Fibroblast of skin of abdomen (primary cell): ENCODE results near the gene BAD.
"Not testable (repeated sequence)": the region's sequence is repeated elsewhere in the genome, so short reads cannot be mapped to it uniquely, and the experiment has no call there.

Experiments
- DNase-seq: peaks from one replicate; pipeline ENCODE4 v3.0.0-alpha.2; 2013

The BAD gene

DNA sequence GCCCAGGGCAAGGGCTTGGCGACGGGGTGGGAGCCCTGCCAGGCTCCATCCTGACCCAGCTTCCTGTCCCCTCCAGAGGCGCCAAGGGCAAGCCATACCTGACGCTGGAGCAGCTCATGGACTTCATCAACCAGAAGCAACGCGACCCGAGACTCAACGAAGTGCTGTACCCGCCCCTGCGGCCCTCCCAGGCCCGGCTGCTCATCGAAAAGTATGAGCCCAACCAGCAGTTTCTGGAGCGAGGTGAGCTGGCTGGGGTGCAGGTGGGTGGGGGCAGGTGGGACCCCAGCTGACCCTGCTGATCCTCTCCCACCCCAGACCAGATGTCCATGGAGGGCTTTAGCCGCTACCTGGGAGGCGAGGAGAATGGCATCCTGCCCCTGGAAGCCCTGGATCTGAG, 28.2 kb downstream of the BAD start:
- no peak for DNase-seq

DNA sequence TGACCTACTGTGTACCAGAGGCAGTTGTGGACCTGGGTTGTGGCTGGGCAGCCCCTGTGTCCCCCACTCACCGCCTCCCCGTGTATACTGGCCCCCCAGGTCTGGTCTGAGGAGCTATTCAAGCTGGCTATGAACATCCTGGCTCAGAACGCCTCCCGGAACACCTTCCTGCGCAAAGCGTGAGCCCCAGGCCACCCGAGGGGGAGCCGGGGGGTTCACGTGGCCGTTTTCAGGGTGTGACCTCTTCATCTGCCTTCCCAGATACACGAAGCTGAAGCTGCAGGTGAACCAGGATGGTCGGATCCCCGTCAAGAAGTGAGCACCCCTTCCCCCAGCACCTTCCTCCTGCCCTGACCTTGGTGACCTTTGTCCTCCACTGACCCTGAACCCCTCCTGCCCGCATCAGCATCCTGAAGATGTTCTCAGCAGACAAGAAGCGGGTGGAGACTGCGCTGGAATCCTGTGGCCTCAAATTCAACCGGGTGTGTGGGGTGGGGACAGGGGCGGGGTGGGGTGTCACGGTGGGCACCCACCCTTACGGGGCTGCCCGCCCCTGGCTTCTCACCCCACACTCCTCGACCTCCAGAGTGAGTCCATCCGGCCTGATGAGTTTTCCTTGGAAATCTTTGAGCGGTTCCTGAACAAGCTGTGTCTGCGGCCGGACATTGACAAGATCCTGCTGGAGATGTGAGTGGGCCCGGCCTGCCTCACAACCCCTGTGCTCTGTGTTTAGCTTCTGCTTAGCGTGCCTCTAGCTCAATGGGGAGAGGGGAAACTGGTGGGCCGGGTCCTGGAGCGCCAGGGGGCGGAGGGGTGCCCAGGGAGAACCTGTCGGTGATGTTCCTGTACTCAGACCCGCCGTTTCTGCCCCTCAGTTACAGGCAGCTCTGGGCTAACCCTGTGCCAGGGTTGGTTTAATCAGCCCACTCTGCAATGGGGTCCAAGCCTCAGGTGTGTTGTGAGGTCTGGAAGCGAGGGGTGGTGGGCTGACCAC, 29.0 kb downstream of the BAD start:
- DNase-seq, result no peak

DNA sequence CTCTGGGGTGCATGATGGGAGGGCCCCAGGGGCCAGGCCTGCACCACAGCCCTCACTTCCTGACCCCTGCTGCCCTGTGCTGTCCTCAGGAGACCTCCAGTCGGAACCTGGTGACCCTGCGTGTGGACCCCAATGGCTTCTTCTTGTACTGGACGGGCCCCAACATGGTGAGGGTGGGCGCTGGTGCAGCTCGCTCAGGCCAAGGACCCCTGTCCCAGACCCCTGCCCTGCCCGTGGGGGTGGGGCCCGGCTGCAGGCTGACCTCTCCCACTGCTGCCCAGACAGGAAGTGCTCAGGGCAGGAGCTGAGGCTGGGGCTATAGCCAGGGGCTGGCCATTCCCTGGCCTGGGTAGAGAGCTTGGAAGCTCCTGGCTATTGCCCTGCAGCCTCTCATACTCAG, 30.1 kb downstream of the BAD start:
- no peak for DNase-seq

DNA sequence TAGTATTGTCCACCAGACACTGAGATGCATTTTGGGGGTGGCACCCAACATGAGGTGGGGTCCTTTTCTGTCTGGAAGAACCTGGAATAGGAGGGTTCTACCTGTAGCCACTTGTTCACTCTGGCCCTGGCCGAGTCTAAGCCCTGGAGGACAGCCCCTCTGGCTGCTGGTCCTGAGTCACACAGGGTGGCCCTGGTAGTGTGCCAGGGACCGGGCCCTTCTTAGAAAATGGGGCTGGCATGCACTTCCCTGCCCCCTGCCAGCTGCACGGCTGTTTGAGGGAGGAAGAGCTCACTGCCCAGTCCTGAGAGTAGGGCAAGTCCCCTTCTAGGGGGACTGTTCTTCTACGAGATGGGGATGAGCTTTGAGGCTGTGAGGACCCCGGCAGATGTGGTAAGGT, 31.0 kb downstream of the BAD start:
- DNase-seq, result no peak

DNA sequence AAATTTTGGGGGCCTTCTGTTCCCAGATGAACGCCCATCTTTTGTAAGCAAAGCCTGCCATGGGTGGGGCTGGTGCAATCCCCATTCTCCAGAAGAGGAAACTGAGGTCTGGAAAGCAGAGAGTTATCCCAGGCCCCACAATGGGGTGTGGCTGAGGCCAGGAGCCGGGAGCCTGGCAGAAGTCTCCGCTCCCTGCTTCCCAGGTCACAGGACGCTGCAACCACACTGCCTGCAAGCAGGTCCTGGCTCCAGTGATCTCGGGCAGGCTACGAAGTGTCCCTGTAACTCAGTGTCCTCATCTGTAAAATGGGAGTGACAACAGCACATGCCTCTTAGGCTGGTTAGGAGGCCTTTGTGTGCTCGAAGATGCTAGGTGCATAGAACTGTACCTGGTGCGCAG, 31.4 kb downstream of the BAD start:
- DNase-seq, result no peak

DNA sequence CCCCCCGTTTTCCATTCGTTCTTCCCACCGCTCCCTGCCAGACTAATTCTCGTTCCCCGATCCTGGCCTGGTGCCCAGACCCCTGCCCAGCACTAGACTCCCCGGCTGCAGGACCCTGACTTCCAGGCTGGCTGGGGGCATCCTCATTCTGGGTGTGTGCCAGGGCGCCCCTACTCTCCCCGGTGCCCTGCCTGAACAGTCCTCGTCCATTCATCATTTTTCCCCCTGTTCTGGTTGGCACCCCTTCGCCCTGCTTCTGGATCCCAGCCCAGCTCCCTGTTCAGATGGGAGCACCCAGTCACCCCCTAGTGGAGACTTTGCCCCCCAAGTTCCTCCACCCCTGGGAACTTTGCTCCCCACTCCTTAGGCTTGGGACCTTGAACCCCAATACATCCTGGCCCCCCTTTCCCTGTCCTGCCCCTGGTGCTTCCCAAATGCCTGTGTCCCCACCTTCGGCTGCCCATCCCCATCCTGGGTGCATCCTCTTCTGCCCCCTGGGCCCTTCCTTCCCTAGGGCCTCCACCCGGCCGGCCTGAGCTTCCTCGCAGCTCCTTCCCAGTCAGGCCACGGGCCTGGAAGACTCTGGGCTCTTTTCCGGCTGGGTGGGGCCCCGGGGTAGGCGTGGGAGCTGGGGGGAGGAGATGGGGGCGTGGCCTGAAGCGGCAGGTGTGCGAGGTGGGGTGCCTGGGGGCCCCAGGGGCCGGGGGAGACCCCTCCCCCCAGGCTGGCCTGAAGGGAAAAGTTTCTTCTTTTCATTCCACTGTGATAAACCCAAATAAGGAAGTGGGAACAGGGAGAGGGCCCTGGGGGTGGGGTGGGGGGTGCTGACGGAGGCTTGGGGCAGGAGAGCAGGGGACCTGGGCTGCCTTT, 32.2 kb downstream of the BAD start:
- DNase-seq, result peak; percentile 24

DNA sequence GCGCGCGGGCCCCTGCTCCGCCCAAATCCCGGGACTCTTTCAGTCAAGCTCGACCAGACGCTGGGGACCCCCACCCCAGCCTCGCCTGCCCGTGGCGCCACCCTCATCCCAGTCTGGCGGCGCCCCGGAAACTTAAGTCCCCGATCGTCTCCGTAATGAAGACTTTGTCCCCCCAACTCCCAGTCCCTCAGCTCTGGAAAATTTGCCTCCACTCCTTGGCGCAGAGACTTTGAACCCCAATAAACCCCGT, 32.8 kb downstream of the BAD start:
- no peak for DNase-seq

DNA sequence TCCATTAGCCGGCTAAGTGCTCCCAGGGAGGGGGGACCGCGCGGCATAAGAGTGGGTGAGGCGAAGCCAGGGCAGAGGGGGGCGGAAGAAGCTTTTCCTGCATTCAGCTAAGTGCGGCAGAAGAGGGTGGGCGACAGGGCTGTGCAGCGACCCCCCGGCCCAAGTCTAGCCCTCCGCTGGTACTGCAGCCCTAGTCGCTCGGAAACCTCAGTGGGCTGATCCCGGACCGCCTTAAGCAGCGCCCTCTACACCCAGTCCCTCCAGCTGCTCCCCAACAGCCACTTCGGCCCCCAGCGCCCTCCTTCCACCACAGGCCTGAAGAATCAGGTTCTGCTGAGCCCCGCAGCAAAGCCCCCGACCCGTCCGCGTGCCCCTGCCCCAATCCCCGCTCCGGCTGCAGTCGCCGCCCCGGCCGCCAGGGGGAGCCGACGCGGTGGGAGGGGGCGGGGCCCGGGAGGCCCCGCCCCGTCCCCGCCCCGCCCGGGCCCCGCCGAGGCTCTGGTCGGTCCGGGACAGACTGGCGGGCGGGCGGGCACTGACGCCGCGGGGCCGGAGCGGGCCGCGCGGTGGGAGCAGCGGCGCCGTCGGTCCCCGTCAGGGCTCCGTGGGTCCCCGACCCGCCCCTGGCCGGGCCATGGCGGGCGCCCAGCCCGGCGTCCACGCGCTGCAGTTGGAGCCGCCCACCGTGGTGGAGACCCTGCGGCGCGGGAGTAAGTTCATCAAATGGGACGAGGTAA, 33.3 kb downstream of the BAD start, which contains the start of gene PLCB3:
PLCB3 (plus strand) TSS at position 515 of the 737 bp plus-strand sequence; CDS start at position 635, 120 bp downstream.
- DNase-seq, result peak; percentile 51

DNA sequence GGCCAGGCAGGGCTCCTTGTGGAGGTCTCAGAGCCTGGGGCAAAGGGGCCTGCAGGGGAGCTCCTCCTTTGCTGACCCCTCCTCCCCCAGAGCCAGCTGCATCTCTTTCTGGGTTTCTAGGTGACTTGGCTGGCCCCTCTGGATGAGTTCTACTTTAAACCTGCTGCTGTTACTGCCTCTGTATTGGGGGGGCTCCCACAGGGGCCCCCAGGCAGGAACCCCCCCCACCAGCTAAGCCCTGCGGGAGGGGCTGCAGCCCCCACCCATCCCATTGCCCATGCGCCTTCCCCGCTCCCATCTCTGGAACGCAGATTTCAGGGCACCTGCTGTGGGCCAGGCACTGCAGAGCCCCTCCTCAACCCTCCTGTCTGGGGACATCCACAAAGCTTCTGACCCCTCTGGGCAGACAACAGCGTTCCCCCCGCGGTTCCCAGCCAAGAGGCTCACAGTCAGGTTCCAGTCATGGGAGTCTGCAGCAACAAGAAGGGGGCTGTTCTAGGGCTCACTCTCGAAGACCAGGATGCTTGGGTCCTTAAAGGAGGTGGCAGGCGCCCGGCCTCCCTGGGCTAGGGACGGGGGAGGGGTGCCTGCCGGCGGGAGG, 34.0 kb downstream of the BAD start:
- no peak for DNase-seq

DNA sequence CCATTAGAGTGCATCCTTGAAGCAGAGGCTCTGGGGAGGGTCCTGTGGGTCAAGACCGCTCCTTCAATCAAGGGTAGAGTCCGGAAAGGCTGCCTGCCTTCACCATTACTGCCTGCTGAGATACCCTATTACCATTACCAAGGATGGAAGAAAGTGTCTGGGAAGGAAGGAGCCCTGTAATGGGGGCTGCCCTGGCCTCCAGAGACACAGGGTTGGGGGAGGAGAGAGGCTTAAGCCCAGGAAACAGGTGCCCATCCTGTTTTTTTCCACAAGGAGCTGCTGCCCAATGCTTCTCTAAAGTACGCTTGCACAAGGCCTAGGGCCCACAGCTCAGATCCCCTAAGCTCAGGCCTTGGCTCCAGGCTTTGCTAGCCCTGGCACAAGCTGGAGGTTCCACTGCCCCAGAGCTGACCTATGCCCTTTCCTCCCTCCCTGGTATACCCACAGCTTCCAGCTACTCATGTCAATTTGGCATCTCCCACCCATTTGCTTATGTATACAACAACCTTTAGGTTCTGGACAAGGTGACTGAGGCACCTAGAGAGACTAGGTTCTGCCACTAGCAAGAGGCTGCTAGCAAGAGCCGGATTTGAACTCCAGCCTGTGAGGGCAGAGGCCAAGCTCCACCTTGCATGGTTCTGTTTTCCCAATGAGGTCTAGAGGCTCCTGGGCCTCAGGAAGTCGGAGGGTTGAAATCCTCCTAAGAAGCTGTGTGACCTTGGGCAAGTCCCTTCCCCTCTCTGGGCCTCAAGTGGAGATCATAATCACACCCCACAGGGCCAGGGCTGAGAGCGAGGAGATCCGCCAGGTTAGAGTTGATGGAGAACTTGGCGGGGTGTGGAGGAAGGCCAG, 34.7 kb downstream of the BAD start:
- DNase-seq, result no peak

DNA sequence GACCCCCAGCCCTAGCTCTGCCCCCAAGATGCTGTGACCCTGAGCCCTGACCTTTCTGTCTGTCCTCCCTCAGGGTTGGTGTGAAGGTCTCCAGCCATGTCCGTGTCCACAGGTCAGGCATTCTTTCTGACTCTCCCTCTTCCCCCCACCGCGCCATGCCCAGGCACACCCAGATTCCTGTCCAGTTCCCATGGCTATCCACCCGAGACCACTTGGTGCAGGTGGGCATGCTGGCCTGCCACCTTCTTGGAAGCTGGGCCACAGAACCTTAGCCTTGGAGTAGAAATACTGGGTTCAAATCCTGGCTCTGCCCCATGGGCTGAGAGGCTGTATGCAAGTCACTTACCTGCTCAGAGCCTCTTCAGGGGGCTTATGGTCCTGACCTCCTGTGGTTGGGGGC, 35.4 kb downstream of the BAD start:
- no peak for DNase-seq

DNA sequence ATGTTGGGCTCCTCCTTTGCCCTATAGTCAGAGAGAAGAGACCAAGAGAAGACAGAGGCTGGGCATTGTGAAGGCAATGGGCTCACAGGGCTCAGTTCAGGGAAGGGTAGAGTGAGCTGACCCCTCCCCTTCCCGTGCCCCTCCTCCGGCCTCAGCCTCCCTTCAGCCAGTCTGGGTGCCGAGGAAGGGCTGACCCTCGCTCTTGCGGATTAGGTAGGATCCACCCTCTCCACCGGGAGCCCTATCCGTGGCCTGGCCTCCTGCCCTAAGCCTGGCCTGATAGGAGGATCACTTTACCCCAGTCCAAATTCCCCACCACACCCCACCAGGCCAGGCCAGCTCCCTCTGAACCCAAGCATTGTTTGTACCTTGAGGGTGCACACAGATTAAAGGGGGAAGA, 35.9 kb downstream of the BAD start:
- no peak for DNase-seq

DNA sequence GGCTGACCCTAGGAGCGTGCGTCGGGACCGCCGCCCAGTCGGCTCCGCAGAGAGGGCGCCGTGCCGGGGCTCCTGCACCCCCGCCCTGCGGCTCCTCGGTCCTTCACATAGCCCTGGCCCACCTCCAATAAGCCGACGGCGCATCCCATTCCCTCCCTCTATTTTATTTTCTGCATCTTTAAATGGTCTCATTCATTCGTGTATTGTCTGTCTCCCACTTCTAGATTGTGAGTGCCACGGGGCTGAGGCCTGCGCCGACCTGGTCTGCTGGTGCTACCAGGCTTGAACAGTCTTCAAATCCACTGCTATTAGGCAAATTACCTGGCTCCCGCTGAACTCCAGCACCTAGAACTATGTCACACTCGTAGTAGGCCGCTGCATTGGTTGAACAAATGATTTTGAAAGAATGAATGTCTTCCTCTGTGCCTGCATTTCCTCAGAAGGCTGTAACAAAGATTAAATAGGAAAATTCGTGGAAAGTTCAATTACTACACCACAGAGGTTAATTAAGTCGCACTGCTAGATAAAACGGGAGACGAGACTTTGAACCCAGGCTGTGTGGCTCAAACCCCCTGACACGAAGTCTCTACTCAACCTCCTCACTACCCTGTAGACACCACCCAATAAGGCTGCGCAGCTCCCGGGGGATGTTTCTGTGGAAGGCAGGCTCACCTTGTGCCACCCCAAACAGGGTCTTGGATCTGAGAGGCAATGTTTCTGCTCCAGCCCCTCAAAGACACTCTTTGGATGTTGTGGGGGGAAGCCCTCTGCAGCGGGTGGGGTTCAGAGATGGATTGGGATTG, 36.5 kb downstream of the BAD start:
- no peak for DNase-seq

DNA sequence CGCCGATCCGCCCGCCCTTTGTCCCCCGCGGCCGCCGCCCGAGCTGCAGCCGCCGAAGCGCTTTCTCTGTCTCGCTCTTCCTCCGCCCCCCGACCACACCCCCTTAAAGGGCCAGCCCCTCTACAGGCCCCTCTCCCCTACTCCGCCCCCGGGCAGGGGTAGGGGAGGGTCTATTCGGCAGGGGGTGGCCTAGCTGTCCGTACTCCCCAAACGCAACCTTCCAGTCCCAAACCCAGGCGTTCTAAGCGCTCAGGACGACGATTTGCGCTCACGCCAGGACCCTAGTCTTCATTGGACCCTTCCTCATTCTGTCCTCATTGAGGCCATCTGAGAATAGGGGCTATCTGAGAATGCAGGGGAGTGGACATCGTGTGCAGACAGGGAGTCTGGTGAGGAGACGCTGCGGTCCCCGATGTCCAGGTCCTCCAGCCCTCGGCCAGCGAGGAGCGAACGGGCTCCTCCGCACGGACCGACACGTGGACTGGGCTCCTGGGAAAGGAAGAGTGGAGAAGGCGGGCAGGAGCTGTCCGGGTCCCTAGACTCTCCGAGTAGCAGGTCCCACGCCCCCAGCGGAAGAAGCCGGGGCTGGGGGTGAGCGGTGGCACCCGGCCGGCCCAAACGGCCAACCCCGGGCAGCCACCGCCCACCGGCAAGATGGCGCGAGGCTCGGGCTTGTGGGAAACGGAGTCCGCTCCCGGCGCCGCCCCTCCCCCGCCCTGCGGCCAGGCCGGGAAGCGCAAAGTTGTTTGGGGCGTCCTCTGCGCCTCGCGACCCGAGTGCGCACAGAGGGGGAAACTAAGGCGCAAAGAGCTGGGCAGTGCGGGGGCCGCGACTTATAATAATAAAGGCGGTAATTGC, 37.4 kb downstream of the BAD start, which contains the start of gene PPP1R14B:
PPP1R14B (minus strand) TSS at position 73 of the 858 bp plus-strand sequence. CDS start 270 bp downstream, outside the sequence.
- DNase-seq, result peak; percentile 88

DNA sequence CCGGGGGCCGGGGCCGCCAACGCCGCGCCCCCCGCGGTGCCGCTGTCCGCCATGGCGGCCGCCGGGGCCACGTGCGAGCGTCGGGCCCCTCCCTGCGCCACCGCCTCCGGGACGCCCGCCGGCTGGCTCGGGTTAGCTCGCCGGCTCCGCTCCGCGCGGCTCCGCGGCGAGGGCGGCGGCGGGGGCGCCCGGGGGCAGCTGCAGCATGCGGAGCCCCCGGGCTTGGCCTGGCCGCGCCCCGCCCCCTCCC, 37.9 kb downstream of the BAD start:
- not testable (repeated sequence) for DNase-seq

DNA sequence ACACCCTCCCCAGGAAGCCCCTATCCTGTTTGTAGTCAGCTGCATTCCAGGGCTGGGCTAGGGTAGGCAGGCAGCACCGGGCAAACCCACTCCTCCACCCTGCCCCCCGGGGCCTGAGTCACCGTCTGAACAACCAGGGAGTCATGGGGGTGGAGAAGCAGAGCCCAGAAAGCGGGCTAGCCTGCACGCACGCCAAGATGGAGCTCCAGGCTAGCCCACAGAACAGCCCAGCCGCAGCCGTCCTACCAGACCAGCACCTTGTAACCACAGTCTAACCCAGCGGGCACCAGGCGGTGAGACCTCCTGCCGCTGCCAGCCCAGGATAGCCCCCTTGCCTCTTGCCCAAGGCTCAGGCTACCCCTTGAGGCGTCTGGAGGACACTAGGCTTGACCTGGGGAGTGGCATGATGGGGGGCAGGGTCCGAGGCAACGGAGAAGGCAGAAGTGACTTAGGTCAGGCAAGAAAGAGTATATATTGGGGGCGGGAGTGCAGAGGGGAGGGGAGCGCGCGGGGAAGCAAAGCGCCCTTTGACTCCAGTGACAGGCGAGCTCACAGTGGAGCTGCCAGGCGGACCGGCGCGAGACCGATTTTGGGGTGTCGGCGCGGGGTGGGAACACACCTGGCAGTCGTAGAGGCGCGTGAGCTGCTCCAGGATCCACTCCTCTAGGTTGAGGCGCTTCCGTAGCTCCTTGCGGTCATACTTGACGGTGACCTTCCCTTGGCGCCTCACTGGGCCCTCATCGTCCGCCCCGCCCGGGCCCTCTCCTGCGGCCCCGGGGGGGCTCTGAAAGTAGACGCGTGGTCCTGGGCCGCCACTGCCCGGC, 38.5 kb downstream of the BAD start:
- peak; percentile 94 for DNase-seq

DNA sequence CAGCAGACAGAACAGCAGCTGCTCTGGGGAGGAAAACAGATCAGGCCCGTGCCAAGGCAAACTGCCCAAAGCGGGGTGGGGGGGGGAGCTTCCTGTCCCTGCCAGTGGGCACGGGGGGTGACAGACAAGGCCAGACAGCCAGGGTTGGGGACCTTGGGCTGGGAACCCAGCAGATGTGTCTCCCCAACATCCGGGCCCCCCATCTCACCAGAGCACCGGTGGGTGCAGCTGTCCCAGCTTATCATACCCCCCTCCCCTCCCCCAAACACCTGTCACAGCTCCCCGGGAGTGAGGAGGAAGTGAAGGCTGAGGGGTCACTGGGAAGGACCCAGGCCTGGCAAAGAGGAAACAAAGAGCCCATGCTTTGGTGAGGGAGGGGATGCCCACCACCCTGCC, 39.1 kb downstream of the BAD start:
- no peak for DNase-seq

DNA sequence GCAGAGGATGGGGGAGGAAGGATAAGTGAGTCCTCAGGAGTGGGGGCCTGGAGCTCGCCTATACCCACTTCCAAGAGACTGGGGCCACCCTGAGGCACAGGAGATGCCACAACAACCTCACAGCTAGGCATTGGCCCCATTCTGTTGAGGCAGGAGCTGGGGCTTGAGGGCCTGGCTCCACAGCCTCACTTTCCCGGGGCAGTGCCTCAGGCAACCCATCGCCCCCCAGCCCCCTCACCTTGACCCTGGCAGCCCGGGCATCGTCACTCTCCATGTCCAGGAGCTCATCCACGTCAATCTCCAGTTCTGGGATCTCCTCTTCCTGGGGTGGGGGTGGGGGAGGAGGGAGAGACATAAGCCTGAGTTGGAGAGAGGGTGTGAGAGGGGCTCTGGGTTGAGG, 39.5 kb downstream of the BAD start:
- DNase-seq, result no peak

DNA sequence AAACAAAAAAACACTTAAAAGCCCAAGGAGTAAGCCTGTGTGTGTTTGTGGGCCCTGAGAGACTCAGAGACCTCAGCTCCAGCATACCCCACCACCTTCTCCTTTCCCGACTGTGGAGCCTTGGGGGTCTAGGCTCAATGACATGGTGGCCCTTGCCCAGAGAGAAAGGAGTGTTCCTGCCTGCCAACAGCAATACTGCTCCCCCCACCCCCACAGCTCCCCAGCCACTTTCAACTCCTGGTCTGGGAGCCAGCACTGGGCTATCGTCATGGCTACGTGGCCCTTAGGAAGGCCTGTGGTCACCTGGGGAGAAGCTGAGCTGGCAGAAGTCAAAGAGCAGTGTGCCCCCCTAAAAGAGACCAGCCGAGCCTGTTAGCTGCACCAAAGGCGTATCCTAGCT, 40.4 kb downstream of the BAD start:
- no peak for DNase-seq
